ENCODE measurements around the gene RANBP3. TPM values are rescaled to one million over a fixed set of nuclear protein-coding genes. Genes with fewer than 3 reads are reported as not detected.
"Not testable (repeated sequence)": the region's sequence is repeated elsewhere in the genome, so short reads cannot be mapped to it uniquely, and the experiment has no call there.

The RANBP3 gene
- total RNA-seq, 4 donors from 2014 or later: 43.8 to 60.1 (median 45.9) TPM

DNA sequence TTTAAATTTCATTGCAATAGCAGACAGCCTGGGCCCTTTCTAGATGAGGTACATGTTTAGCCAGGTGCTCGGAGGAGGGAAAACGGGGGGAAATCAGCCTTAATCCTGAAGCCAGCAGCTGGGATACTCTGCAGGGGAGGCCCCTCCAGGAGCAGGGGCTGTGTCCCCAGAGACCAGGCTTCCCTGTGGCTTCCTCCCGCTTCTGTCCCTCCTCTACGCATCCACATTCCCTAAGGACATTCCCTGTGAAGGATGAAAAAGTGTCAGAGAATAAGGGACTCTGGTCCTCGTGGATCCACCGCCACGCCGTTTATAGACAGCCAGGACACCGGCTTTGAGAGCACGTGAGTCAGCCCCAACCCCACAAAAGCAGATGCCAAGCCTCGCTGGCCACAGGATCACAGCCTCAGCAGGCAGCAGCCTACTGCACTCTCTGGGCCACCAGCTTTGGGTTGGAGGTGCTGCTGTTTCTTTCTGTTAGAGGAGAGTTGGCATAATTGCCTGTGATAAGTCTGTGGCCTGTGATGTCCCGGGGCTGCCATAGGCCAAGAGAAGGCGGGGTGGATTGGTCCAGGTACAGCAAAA, 36.7 kb upstream of the RANBP3 start:
- no peak for ATAC-seq (ENCODE audit: low FRiP score)
- no peak for TF ChIP-seq CTCF (IDR thresholded peaks at IDR 0.05)
- DNase-seq (ENCODE audit: low spot score): no peak

GRCh38 chr19:6012426-6013170, 34.7 kb upstream of the RANBP3 start:
- DNase-seq (ENCODE audit: low spot score) (no peak), ATAC-seq (ENCODE audit: low FRiP score) (no peak)
- TF ChIP-seq CTCF (IDR thresholded peaks at IDR 0.05): no peak

- ATAC-seq (ENCODE audit: low FRiP score): no peak
- no peak for TF ChIP-seq CTCF (IDR thresholded peaks at IDR 0.05)
- no peak for DNase-seq (ENCODE audit: low spot score)
Measured at GRCh38 chr19:6011794-6012193, 33.9 kb upstream of the RANBP3 start.

DNA sequence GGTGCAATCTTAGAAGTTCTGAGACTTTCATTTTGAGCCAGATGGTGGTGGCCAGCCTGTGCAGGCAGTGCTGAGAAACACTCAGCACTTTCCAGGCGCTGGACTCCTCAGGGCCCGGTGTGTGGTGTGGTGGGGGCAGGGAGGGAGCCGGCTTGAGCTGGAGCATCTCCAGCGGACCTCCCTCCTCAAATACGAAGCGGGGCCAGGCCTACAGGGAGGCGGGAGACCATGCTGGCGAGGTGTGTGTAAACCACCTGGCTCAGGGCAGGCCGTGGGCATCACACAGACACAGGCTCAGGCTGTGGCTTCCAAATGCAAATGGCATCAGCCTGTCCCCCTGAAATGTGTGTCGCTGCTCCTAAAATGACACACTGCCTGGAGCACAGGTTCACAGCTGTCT, 33.3 kb upstream of the RANBP3 start:
- ATAC-seq (ENCODE audit: low FRiP score): no peak
- TF ChIP-seq CTCF (IDR thresholded peaks at IDR 0.05): no peak

GRCh38 chr19:6010107-6010506, 32.2 kb upstream of the RANBP3 start:
- no peak for DNase-seq (ENCODE audit: low spot score)
- peak; percentile 6 for ATAC-seq (ENCODE audit: low FRiP score)
- TF ChIP-seq CTCF (IDR thresholded peaks at IDR 0.05): no peak

More for the DNA sequence above, 33.3 kb upstream of the RANBP3 start:
- no peak for DNase-seq (ENCODE audit: low spot score)

GRCh38 chr19:6007866-6008265, 29.9 kb upstream of the RANBP3 start:
- DNase-seq (ENCODE audit: low spot score) (no peak), ATAC-seq (ENCODE audit: low FRiP score) (no peak)
- no peak for TF ChIP-seq CTCF (IDR thresholded peaks at IDR 0.05)

DNA sequence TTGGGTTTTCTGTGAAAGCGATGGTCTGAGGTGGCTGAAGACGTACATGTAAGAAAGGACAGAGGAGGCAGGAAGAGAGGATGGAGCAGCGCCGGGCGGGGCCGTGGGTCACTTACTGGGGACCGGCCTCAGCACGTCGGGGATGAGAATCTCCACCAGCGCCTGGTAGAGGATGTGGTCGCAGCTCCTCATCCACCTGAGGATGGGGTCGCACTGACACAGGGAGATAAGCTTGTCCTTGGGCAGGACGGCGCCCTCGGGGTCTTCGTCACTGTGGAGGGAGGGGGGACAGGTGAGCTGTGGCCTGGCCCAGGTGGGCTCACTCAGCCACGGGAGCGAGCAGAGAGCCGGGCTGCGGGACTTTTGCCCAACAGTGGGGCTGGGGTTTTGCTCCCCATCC, 29.0 kb upstream of the RANBP3 start:
- ATAC-seq (ENCODE audit: low FRiP score) (peak; percentile 5), DNase-seq (ENCODE audit: low spot score) (no peak)
- no peak for TF ChIP-seq CTCF (IDR thresholded peaks at IDR 0.05)

GRCh38 chr19:6006070-6006446, 28.1 kb upstream of the RANBP3 start:
- DNase-seq (ENCODE audit: low spot score); ATAC-seq (ENCODE audit: low FRiP score): not testable (repeated sequence)
